HG02678 (cell line): ENCODE results near the gene CDX4.
"Not testable (repeated sequence)": the region's sequence is repeated elsewhere in the genome, so short reads cannot be mapped to it uniquely, and the experiment has no call there.

Experiments used
- ATAC-seq: cut with Tn5 transposase; IDR thresholded peaks from one replicate; pipeline ENCODE4 v1.9.1; 2021; ENCODE audit warnings: mild to moderate bottlenecking, moderate library complexity; ENCODE audit not compliant: unreplicated experiment

Gene CDX4

GRCh38 chrX:73446831-73447230, at the start of gene CDX4:
Gene CDX4 (plus strand): TSS chrX:73447053. CDS start chrX:73447254, 201 bp downstream.
- ATAC-seq: no peak

- no peak for ATAC-seq
These were observed 48.5 kb upstream of the CDX4 start for GRCh38 chrX:73398185-73398914.

- no peak for ATAC-seq
These were observed 46.6 kb upstream of the CDX4 start for GRCh38 chrX:73400136-73400748.

GRCh38 chrX:73401591-73402266, 45.1 kb upstream of the CDX4 start:
- no peak for ATAC-seq

- no peak for ATAC-seq
These were observed 33.9 kb upstream of the CDX4 start for GRCh38 chrX:73412930-73413329.

GRCh38 chrX:73447311-73447794, 500 bp downstream of the CDX4 start:
- ATAC-seq: no peak

GRCh38 chrX:73448379-73448778, 1.5 kb downstream of the CDX4 start:
- no peak for ATAC-seq

GRCh38 chrX:73455171-73455570, 8.3 kb downstream of the CDX4 start:
- ATAC-seq: no peak

GRCh38 chrX:73457306-73457705, 10.5 kb downstream of the CDX4 start:
- ATAC-seq: no peak

GRCh38 chrX:73468376-73468775, 21.5 kb downstream of the CDX4 start:
- no peak for ATAC-seq

GRCh38 chrX:73478961-73479360, 32.1 kb downstream of the CDX4 start:
- no peak for ATAC-seq

GRCh38 chrX:73481521-73481920, 34.7 kb downstream of the CDX4 start:
- no peak for ATAC-seq

GRCh38 chrX:73490661-73491060, 43.8 kb downstream of the CDX4 start:
- ATAC-seq: no peak

- not testable (repeated sequence) for ATAC-seq
These were observed 45.3 kb downstream of the CDX4 start for GRCh38 chrX:73492178-73492577.
